ENCODE data around the gene NGB. TPM values are rescaled to one million over a fixed set of nuclear protein-coding genes. Genes with fewer than 3 reads are reported as not detected.

Gene NGB
- total RNA-seq, 1 donor from 2014 or later: not detected

GRCh38 chr14:77275601-77276017 lies 4.6 kb upstream of the NGB start:
- peaks cover 8% of the 10 kb centered on the region for H3K4me1 Mint-ChIP-seq
- peaks cover 7% of the 10 kb centered on the region for H3K36me3 Mint-ChIP-seq (ENCODE audit: low read depth)
- H3K27ac Mint-ChIP-seq (ENCODE audit: unreplicated experiment): no peak overlapping the region
- no peak for DNase-seq (ENCODE audit: low read depth, low spot score)
- H3K27me3 Mint-ChIP-seq (ENCODE audit: low read depth): peaks cover 29% of the 10 kb centered on the region
- TF ChIP-seq CTCF (conservative IDR thresholded peaks at IDR 0.05): no peak
- H3K9me3 Mint-ChIP-seq: no peaks in the 10 kb centered on the region
- H3K4me3 Mint-ChIP-seq: no peak overlapping the region

- Mint-ChIP-seq H3K4me3 (no peak overlapping the region), H3K27ac (ENCODE audit: unreplicated experiment) (no peak overlapping the region), H3K36me3 (ENCODE audit: low read depth) (peaks cover 5% of the 10 kb centered on the region), H3K4me1 (peaks cover 8% of the 10 kb centered on the region), H3K27me3 (ENCODE audit: low read depth) (peaks cover 34% of the 10 kb centered on the region), H3K9me3 (no peaks in the 10 kb centered on the region)
- no peak for DNase-seq (ENCODE audit: low read depth, low spot score)
- no peak for TF ChIP-seq CTCF (conservative IDR thresholded peaks at IDR 0.05)
Measured at GRCh38 chr14:77275041-77275580, 4.1 kb upstream of the NGB start.

GRCh38 chr14:77273796-77274195 lies 2.8 kb upstream of the NGB start:
- Mint-ChIP-seq H3K4me3 (no peak overlapping the region), H3K27me3 (ENCODE audit: low read depth) (peaks cover 46% of the 10 kb centered on the region), H3K4me1 (peaks cover 8% of the 10 kb centered on the region), H3K9me3 (no peaks in the 10 kb centered on the region), H3K27ac (ENCODE audit: unreplicated experiment) (no peak overlapping the region), H3K36me3 (ENCODE audit: low read depth) (peaks cover 5% of the 10 kb centered on the region)
- TF ChIP-seq CTCF (conservative IDR thresholded peaks at IDR 0.05): no peak
- DNase-seq (ENCODE audit: low read depth, low spot score): no peak

GRCh38 chr14:77272261-77272660 lies 1.3 kb upstream of the NGB start:
- Mint-ChIP-seq H3K9me3 (no peaks in the 10 kb centered on the region), H3K4me3 (no peak overlapping the region), H3K27me3 (ENCODE audit: low read depth) (peaks cover 59% of the 10 kb centered on the region), H3K4me1 (peaks cover 8% of the 10 kb centered on the region), H3K27ac (ENCODE audit: unreplicated experiment) (no peak overlapping the region), H3K36me3 (ENCODE audit: low read depth) (peaks cover 5% of the 10 kb centered on the region)
- no peak for DNase-seq (ENCODE audit: low read depth, low spot score)
- no peak for TF ChIP-seq CTCF (conservative IDR thresholded peaks at IDR 0.05)

- peaks cover 5% of the 10 kb centered on the region for H3K36me3 Mint-ChIP-seq (ENCODE audit: low read depth)
- peaks cover 3% of the 10 kb centered on the region for H3K4me1 Mint-ChIP-seq
- TF ChIP-seq CTCF (conservative IDR thresholded peaks at IDR 0.05): no peak
- H3K9me3 Mint-ChIP-seq: no peaks in the 10 kb centered on the region
- H3K4me3 Mint-ChIP-seq: no peak overlapping the region
- no peak overlapping the region for H3K27ac Mint-ChIP-seq (ENCODE audit: unreplicated experiment)
- H3K27me3 Mint-ChIP-seq (ENCODE audit: low read depth): peaks cover 59% of the 10 kb centered on the region
- DNase-seq (ENCODE audit: low read depth, low spot score): no peak
Measured at GRCh38 chr14:77270361-77271112, 469 bp downstream of the NGB start.
